Measurements from ENCODE around the gene ANXA8.
"Not testable (repeated sequence)": the region's sequence is repeated elsewhere in the genome, so short reads cannot be mapped to it uniquely, and the experiment has no call there.

GRCh38 chr10:47472647-47473046 lies 11.3 kb downstream of the ANXA8 start:
- not testable (repeated sequence) for TF ChIP-seq CTCF (conservative IDR thresholded peaks at IDR 0.05; ENCODE audit: low read depth in 2 of 2); EZH2 (IDR thresholded peaks at IDR 0.05; ENCODE audit: low read depth, unreplicated experiment); EZH2phosphoT487 (IDR thresholded peaks at IDR 0.05; ENCODE audit: unreplicated experiment); ZNF114 (CRISPR knock-in tag; IDR thresholded peaks at IDR 0.05); ZNF331 (CRISPR knock-in tag; IDR thresholded peaks at IDR 0.05; ENCODE audit: low read depth); POLR2AphosphoS5 (IDR thresholded peaks at IDR 0.05; ENCODE audit: low read depth); REST (IDR thresholded peaks at IDR 0.05; ENCODE audit: unreplicated experiment); STAT1 (IDR thresholded peaks at IDR 0.05; ENCODE audit: unreplicated experiment)
